Fibroblast of upper back skin (primary cell): ENCODE data around the gene TEAD1.

Experiments used
- DNase-seq: peaks from one replicate; pipeline ENCODE4 v3.0.0-alpha.2; 2013

Gene TEAD1

GRCh38 chr11:12964650-12965049 is 290.4 kb downstream of the TEAD1 start:
- no peak for DNase-seq

GRCh38 chr11:12966002-12966401 is 291.8 kb downstream of the TEAD1 start:
- DNase-seq, result no peak

- no peak for DNase-seq
Measured at GRCh38 chr11:12968101-12968500, 293.9 kb downstream of the TEAD1 start.

GRCh38 chr11:12968826-12969225 is 294.6 kb downstream of the TEAD1 start:
- no peak for DNase-seq

GRCh38 chr11:12971955-12972354 is 297.7 kb downstream of the TEAD1 start:
- DNase-seq, result no peak

- peak; percentile 8 for DNase-seq
Measured at GRCh38 chr11:12973528-12974181, 299.4 kb downstream of the TEAD1 start.

- DNase-seq, result no peak
Measured at GRCh38 chr11:12975195-12975594, 301.0 kb downstream of the TEAD1 start.

GRCh38 chr11:12979928-12980689 is 305.9 kb downstream of the TEAD1 start:
- DNase-seq, result no peak

GRCh38 chr11:12981676-12982522 is 307.7 kb downstream of the TEAD1 start:
- DNase-seq, result no peak

GRCh38 chr11:12983336-12983735 is 309.1 kb downstream of the TEAD1 start:
- no peak for DNase-seq

GRCh38 chr11:12986194-12986898 is 312.1 kb downstream of the TEAD1 start:
- DNase-seq, result no peak

GRCh38 chr11:12989428-12990161 is 315.4 kb downstream of the TEAD1 start:
- DNase-seq, result no peak

- DNase-seq, result no peak
Measured at GRCh38 chr11:12990162-12990480, 315.9 kb downstream of the TEAD1 start.

GRCh38 chr11:12991426-12991825 is 317.2 kb downstream of the TEAD1 start:
- DNase-seq, result no peak

- no peak for DNase-seq
Measured at GRCh38 chr11:12993626-12994025, 319.4 kb downstream of the TEAD1 start.
